PC-3 (cell line): ENCODE measurements around the gene GIPC3. TPM values are rescaled to one million over a fixed set of nuclear protein-coding genes. Genes with fewer than 3 reads are reported as not detected.

ENCODE experiments used
- ATAC-seq: fragments of 200-7000 bp; cut with Tn5 transposase; 2 replicates; pipeline ENCODE4 v1.9.1; 2020; ENCODE audit warnings: mild to moderate bottlenecking, moderate library complexity
- BruUV-seq: library from RNA; stranded (reverse); fragments of 400-500 nt; replicated peaks from 2 replicates; lab custom pipeline; 2021; lab: Mats Ljungman, UMichigan
- CTCF ChIA-PET: fragments of 300-600 bp; sonication (Branson Sonifier 250); formaldehyde crosslinking; loops from one replicate; lab custom pipeline; 2022; ENCODE audit warnings: antibody characterized with exemption; lab: Charles Lee
- POLR2A ChIA-PET: fragments of 300-600 bp; sonication (Branson Sonifier 250); formaldehyde crosslinking; loops from one replicate; lab custom pipeline; 2022; ENCODE audit warnings: antibody characterized with exemption; ENCODE audit not compliant: unreplicated experiment; lab: Charles Lee
- DNase-seq: peaks from one replicate; pipeline ENCODE4 v3.0.0-alpha.2; 2015
- H2AFZ ChIP-seq: fragments of 300-600 bp; sonication (generic); 2 replicates; pipeline ENCODE4 v1.6.0; 2016; ENCODE audit warnings: antibody characterized with exemption, low read length
- H3F3A ChIP-seq: fragments of 300-600 bp; sonication (generic); one replicate; pipeline ENCODE4 v1.6.0; 2017; ENCODE audit warnings: antibody characterized with exemption, low read length, control low read depth, mild to moderate bottlenecking; ENCODE audit not compliant: unreplicated experiment
- H3K27ac ChIP-seq: fragments of 300-600 bp; sonication (generic); 2 replicates; pipeline ENCODE4 v1.5.1; 2016; ENCODE audit warnings: mild to moderate bottlenecking, low read length
- H3K27me3 ChIP-seq: fragments of 300-600 bp; sonication (generic); 2 replicates; pipeline ENCODE4 v1.6.1; 2016; ENCODE audit warnings: low read length, mixed read lengths
- H3K36me3 ChIP-seq: fragments of 300-600 bp; sonication (generic); 2 replicates; pipeline ENCODE4 v1.6.1; 2016; ENCODE audit warnings: low read depth, mixed run types, low read length, mixed read lengths
- H3K4me1 ChIP-seq: fragments of 300-600 bp; sonication (generic); 2 replicates; pipeline ENCODE4 v1.5.1; 2016; ENCODE audit warnings: low read length; ENCODE audit not compliant: insufficient read depth
- H3K4me2 ChIP-seq: fragments of 300-600 bp; sonication (generic); 2 replicates; pipeline ENCODE4 v1.6.0; 2016; ENCODE audit warnings: low read length
- H3K4me3 ChIP-seq: fragments of 300-600 bp; sonication (generic); 2 replicates; pipeline ENCODE4 v1.5.1; 2016; ENCODE audit warnings: mild to moderate bottlenecking, low read length, mixed read lengths
- H3K79me2 ChIP-seq: fragments of 300-600 bp; sonication (generic); 2 replicates; pipeline ENCODE4 v1.6.1; 2017; ENCODE audit warnings: low read length, mixed read lengths
- H3K9ac ChIP-seq: fragments of 300-600 bp; sonication (generic); 2 replicates; pipeline ENCODE4 v1.6.0; 2016; ENCODE audit warnings: mild to moderate bottlenecking, low read length
- H3K9me2 ChIP-seq: fragments of 300-600 bp; sonication (generic); replicated peaks from 2 replicates; pipeline ENCODE4 v1.6.1; 2016; ENCODE audit warnings: mixed run types, low read length, mixed read lengths
- H3K9me3 ChIP-seq: fragments of 300-600 bp; sonication (generic); 2 replicates; pipeline ENCODE4 v1.6.1; 2016; ENCODE audit warnings: low read length, mixed read lengths
- H4K20me1 ChIP-seq: fragments of 300-600 bp; sonication (generic); 2 replicates; pipeline ENCODE4 v1.6.1; 2016; ENCODE audit warnings: low read length, mixed read lengths
- EZH2 ChIP-seq: fragments of 300-600 bp; sonication (generic); IDR thresholded peaks from one replicate; pipeline ENCODE4 v1.6.1; 2017; ENCODE audit warnings: antibody characterized with exemption, mild to moderate bottlenecking, low read length; ENCODE audit not compliant: unreplicated experiment
- EZH2phosphoT487 ChIP-seq: fragments of 300-600 bp; sonication (generic); IDR thresholded peaks from 2 replicates; pipeline ENCODE4 v1.6.1; 2018; ENCODE audit warnings: mild to moderate bottlenecking, antibody characterized with exemption, low read length, borderline replicate concordance
- intact Hi-C: fragments of 100-400 bp; cut with micrococcal nuclease; formaldehyde crosslinking; loops from 2 replicates; pipeline ENCODE4 v1.9.0; 2023
- total RNA-seq: library from RNA; depleted of rRNA; stranded (reverse); fragments of >200 nt; gene quantifications from 2 replicates; pipeline ENCODE4 v1.2.3, GENCODE V29; 2014
- TF ChIP-seq, protein P1 (sequence below): fragments of 300-600 bp; sonication (generic); conservative IDR thresholded peaks from 2 replicates; pipeline ENCODE4 v1.5.1; 2017; ENCODE audit warnings: antibody characterized with exemption, low read depth, mild to moderate bottlenecking, low read length

GIPC3 gene
- total RNA-seq, 1 experiment from 2014 or later, result 0.18 TPM

DNA sequence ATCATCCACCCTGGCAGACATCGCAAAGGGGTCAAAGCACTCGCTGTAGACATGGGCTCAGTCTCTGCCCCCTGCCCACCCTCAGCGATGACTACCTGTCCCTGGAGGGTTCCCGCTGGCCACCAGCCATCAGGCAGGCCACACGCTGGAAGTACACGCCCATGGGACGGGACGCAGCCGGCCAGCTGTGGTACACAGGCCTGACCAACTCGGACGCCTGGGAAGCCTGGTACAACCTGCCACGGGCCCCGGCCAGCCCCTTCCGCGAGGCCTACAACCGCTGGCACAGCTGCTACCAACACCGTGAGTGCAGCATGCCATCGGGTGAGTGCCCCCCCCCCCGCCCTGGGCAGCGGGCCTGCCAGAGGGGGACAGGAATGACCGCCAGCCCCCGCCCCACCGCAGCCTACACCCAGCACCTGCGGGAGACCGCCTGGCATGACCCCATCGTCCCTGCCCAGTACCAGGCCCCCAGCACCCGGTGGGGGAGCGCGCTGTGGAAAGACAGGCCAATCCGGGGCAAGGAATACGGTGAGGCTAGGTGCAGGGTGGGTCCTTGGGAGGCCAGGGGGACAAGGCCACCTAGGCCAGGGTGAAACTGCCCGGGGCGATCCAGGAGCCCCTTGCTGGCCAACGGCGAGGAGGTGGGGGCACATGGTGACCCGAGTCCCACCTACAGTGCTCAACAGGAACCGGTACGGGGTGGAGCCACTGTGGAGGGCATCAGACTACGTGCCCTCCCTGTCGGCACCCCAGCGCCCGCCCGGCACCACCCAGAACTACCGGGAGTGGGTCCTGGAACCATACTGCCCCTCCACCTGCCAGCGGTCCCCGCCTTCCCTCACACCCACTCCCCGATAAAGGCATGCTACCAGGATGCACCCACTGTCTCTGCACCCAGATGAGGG, 41.9 kb upstream of the GIPC3 start:
- intact Hi-C loops, result no loop called here
- TF ChIP-seq EZH2phosphoT487 (no peak), EZH2 (no peak)
- TF ChIP-seq, protein P1, sequence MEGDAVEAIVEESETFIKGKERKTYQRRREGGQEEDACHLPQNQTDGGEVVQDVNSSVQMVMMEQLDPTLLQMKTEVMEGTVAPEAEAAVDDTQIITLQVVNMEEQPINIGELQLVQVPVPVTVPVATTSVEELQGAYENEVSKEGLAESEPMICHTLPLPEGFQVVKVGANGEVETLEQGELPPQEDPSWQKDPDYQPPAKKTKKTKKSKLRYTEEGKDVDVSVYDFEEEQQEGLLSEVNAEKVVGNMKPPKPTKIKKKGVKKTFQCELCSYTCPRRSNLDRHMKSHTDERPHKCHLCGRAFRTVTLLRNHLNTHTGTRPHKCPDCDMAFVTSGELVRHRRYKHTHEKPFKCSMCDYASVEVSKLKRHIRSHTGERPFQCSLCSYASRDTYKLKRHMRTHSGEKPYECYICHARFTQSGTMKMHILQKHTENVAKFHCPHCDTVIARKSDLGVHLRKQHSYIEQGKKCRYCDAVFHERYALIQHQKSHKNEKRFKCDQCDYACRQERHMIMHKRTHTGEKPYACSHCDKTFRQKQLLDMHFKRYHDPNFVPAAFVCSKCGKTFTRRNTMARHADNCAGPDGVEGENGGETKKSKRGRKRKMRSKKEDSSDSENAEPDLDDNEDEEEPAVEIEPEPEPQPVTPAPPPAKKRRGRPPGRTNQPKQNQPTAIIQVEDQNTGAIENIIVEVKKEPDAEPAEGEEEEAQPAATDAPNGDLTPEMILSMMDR, result no peak
- H3K9me2 ChIP-seq, result no peaks in the 10 kb centered on the region
- no peak overlapping the region for H3K4me2 ChIP-seq
- 0 out of 2 replicates have a peak, but pooled peaks cover 6% of the 10 kb centered on the region for H3K36me3 ChIP-seq
- no peaks in the 10 kb centered on the region for H3F3A ChIP-seq
- no peak overlapping the region for H2AFZ ChIP-seq
- H3K9ac ChIP-seq, result no peak overlapping the region
- no peaks in the 10 kb centered on the region for H3K79me2 ChIP-seq
- no TSS peak for BruUV-seq
- no peak for DNase-seq
- no peak overlapping the region for H3K4me3 ChIP-seq
- ChIA-PET CTCF (no interaction called here), POLR2A (no interaction called here)
- no peak for ATAC-seq
- no peaks in the 10 kb centered on the region for H3K4me1 ChIP-seq
- no peak overlapping the region for H3K27ac ChIP-seq
- no peaks in the 10 kb centered on the region for H4K20me1 ChIP-seq
- H3K27me3 ChIP-seq, result no peaks in the 10 kb centered on the region
- H3K9me3 ChIP-seq, result no peaks in the 10 kb centered on the region

DNA sequence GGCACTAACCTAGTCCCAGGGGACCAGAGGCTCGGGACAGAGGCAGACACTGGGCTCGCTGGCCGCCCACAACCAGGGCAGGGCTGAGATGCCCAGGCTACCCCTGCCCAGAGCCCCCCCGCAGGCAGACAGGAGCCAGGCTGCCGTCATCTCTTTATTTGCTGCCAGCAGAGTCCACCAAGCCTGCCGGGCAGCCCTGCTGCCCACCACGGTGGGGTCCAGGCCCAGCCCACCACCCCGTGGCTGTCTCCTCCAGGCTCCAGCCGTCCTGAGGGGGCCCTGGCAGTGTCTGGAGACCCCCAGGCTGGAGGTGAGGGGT, 41.3 kb upstream of the GIPC3 start:
- CTCF ChIA-PET, result no interaction called here
- DNase-seq, result no peak
- 0 out of 2 replicates have a peak, but pooled peaks cover 6% of the 10 kb centered on the region for H3K36me3 ChIP-seq
- POLR2A ChIA-PET, result no interaction called here
- TF ChIP-seq EZH2phosphoT487 (no peak), EZH2 (no peak)
- TF ChIP-seq, protein P1, result no peak
- no peaks in the 10 kb centered on the region for H3K9me3 ChIP-seq
- no peaks in the 10 kb centered on the region for H3K4me1 ChIP-seq
- H3K27ac ChIP-seq, result no peak overlapping the region
- no peak overlapping the region for H3K9ac ChIP-seq
- intact Hi-C loops, result no loop called here
- H3K4me3 ChIP-seq, result no peak overlapping the region
- ATAC-seq, result no peak
- no peaks in the 10 kb centered on the region for H4K20me1 ChIP-seq
- no peaks in the 10 kb centered on the region for H3K79me2 ChIP-seq
- no peak overlapping the region for H2AFZ ChIP-seq
- H3F3A ChIP-seq, result no peaks in the 10 kb centered on the region
- no TSS peak for BruUV-seq
- no peaks in the 10 kb centered on the region for H3K27me3 ChIP-seq
- no peak overlapping the region for H3K4me2 ChIP-seq
- no peaks in the 10 kb centered on the region for H3K9me2 ChIP-seq
